Mammary epithelial cell (primary cell): ENCODE results near the gene PRIMA1.

ENCODE experiments used
- EZH2 ChIP-seq: IDR thresholded peaks from 2 replicates; pipeline ENCODE4 v1.6.1; 2012; ENCODE audit warnings: low read length, inconsistent platforms, borderline replicate concordance
- TF ChIP-seq, protein P1 (sequence below), 2 donors: IDR thresholded peaks in 1 of 2; conservative IDR thresholded peaks in 1 of 2; 2 replicates each; pipeline ENCODE4 v1.5.1; 2011 to 2012; ENCODE audit warnings: inconsistent platforms in 2 of 2, low read length in 2 of 2, mild to moderate bottlenecking in 2 of 2, control low read depth in 1 of 2, low read depth in 1 of 2; ENCODE audit not compliant: insufficient read depth in 1 of 2; ENCODE audit errors: extremely low read depth in 1 of 2

- TF ChIP-seq, protein P1, sequence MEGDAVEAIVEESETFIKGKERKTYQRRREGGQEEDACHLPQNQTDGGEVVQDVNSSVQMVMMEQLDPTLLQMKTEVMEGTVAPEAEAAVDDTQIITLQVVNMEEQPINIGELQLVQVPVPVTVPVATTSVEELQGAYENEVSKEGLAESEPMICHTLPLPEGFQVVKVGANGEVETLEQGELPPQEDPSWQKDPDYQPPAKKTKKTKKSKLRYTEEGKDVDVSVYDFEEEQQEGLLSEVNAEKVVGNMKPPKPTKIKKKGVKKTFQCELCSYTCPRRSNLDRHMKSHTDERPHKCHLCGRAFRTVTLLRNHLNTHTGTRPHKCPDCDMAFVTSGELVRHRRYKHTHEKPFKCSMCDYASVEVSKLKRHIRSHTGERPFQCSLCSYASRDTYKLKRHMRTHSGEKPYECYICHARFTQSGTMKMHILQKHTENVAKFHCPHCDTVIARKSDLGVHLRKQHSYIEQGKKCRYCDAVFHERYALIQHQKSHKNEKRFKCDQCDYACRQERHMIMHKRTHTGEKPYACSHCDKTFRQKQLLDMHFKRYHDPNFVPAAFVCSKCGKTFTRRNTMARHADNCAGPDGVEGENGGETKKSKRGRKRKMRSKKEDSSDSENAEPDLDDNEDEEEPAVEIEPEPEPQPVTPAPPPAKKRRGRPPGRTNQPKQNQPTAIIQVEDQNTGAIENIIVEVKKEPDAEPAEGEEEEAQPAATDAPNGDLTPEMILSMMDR (conservative IDR thresholded peaks at IDR 0.05 in 1 of 2, IDR thresholded peaks at IDR 0.05 in 1 of 2; ENCODE audit: extremely low read depth in 1 of 2, insufficient read depth in 1 of 2, low read depth in 1 of 2, low read length in 2 of 2), result no peak
- TF ChIP-seq EZH2, result no peak
Observed at GRCh38 chr14:93686268-93686667, 102.0 kb downstream of the PRIMA1 start.
